OCI-LY3 (cell line): ENCODE data around the gene ESYT1.

ENCODE experiments used
- CTCF ChIP-seq: fragments of 200-600, 300-600 bp; sonication (generic); IDR thresholded peaks from 2 replicates; pipeline ENCODE4 v1.5.1; 2014; ENCODE audit warnings: antibody characterized with exemption, low read length, low read depth
- EZH2phosphoT487 ChIP-seq: fragments of 200-600 bp; shearing (Covaris generic); IDR thresholded peaks from 2 replicates; pipeline ENCODE4 v1.6.1; 2018; ENCODE audit warnings: antibody characterized with exemption, mixed run types, low read depth

GRCh38 chr12:56154246-56154771, 26.2 kb downstream of the ESYT1 start:
- TF ChIP-seq CTCF (no peak), EZH2phosphoT487 (no peak)
